Heart left ventricle (tissue), 13 donors: ENCODE data around the gene PKNOX2.

Experiments used
- CTCF ChIP-seq, 12 donors: fragments of 200-600 bp; sonication (generic) in 4 of 12; IDR thresholded peaks; one replicate each; pipeline versions ENCODE4 v1.5.0 to v1.8.0; 2018 to 2022; ENCODE audit warnings: antibody characterized with exemption in 12 of 12, mild to moderate bottlenecking in 5 of 12
- POLR2A ChIP-seq, 2 donors: fragments of 450-650 bp; IDR thresholded peaks; one replicate each; pipeline ENCODE4 v1.6.1; 2017; ENCODE audit warnings: antibody characterized with exemption in 2 of 2, mild to moderate bottlenecking in 2 of 2, moderate library complexity in 2 of 2
- donor health status: ischemic (EF 13 %, LVEDD 7.1; RV severe dilation, severe dysfunction).
- donor health status: DM: no; HTN: yes; CAD: no.
- donor health status: DM: no; HTN: no; CAD: no.
- donor health status: ischemic (EF 25% LVEDD 6.9; RV normal size, moderate dysfunction).
- donor health status: ischemic (EF 25% LVEDD 5.7; RV mildly dilated, moderate dysfunction).
- donor health status: ischemic (EF 35%, LVEDD 5.7; RV mildly dilated, moderate dysfunction).
- donor health status: nonischemic (EF 11% LVEDD 7.7; RV severe dilation, severe dysfunction).
- donor health status: DM: yes; HTN: yes; CAD: no.
- donor health status: PGD.
- donor health status: ischemic (EF 29% LVEDD 5.4; RV normal size, mild dysfunction).
- donor health status: nonischemic (EF 23%, LVEDD 6.1; RV moderate dilation, normal function).

DNA sequence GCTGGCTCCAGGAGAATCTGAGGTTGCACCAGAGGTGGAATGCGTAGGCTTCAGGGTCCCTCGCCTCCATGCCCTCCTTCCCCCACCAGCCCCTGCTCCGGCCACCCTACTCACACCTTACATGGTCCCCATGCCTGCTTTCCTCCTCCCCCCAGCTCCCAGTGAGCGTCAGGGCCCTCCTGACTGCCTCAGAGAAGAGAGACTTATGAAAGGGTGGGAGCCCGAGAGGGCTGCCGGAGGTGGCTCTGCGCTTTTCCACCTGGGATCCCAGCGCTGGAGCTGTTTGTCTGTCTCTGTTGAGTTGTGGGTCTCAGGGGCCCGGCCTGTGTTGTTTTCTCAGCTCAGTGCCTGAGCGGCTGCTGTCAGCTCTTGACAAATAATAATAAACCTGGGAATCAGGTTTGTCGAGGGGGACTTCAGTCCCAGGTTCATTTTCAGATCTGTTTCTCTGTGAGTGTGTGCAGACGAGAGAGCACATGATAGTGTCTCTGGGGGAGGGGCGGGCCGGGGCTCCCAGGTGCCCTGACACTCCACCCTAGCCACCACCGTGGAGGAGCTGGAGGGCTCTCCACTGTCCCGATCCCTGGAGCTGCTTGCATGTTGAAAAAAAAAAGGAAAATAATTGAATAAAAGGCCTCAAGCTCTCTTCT lies 177.9 kb downstream of the PKNOX2 start:
- TF ChIP-seq CTCF (IDR thresholded peaks at IDR 0.05) (no peak), POLR2A (IDR thresholded peaks at IDR 0.05) (no peak)
